Uterus (tissue), 2 donors: ENCODE measurements around the gene UBR2.

Experiments used
- CTCF ChIP-seq, 4 experiments: fragments of 200-600 bp in 2 of 4; fragments of 450-650 bp in 2 of 4; sonication (generic) in 2 of 4; IDR thresholded peaks; one replicate each; pipeline ENCODE4 v1.5.1; 2016 to 2019; ENCODE audit warnings: antibody characterized with exemption in 4 of 4, mild to moderate bottlenecking in 2 of 4, moderate library complexity in 1 of 4
- POLR2A ChIP-seq, 2 donors: fragments of 450-650 bp; IDR thresholded peaks; one replicate each; pipeline ENCODE4 v1.6.1; 2016; ENCODE audit warnings: antibody characterized with exemption in 2 of 2, mild to moderate bottlenecking in 1 of 2, moderate library complexity in 1 of 2

GRCh38 chr6:42715871-42716270, 152.0 kb downstream of the UBR2 start:
- TF ChIP-seq CTCF (IDR thresholded peaks at IDR 0.05) (no peak), POLR2A (IDR thresholded peaks at IDR 0.05) (no peak)
